PFSK-1 (cell line): ENCODE data around the gene MAP7.

ENCODE experiments used
- FOXP2 ChIP-seq: optimal IDR thresholded peaks from 2 replicates; pipeline ENCODE3; 2011; ENCODE audit warnings: borderline replicate concordance, control low read depth, inconsistent platforms; ENCODE audit not compliant: insufficient read depth; ENCODE audit errors: extremely low read length, extremely low read depth
- POLR2AphosphoS5 ChIP-seq: IDR thresholded peaks from 2 replicates; pipeline ENCODE4 v1.6.1; 2012; ENCODE audit warnings: low read depth, mild to moderate bottlenecking, control low read depth, low read length, moderate library complexity
- REST ChIP-seq, 2 experiments: IDR thresholded peaks; 2 replicates each; pipeline versions ENCODE4 v1.6.1 to v1.8.0; 2011 to 2012; ENCODE audit warnings: low read depth in 2 of 2, low read length in 2 of 2, control low read depth in 1 of 2, inconsistent platforms in 1 of 2, mild to moderate bottlenecking in 1 of 2, moderate library complexity in 1 of 2; ENCODE audit not compliant: insufficient read depth in 1 of 2
- SIN3A ChIP-seq: IDR thresholded peaks from 2 replicates; pipeline ENCODE4 v1.6.1; 2012; ENCODE audit warnings: mild to moderate bottlenecking, low read length, moderate library complexity, borderline replicate concordance; ENCODE audit not compliant: insufficient read depth
- TAF1 ChIP-seq: IDR thresholded peaks from 2 replicates; pipeline ENCODE4 v1.6.1; 2012; ENCODE audit warnings: low read length, control low read depth, borderline replicate concordance; ENCODE audit not compliant: insufficient read depth

MAP7 gene

DNA sequence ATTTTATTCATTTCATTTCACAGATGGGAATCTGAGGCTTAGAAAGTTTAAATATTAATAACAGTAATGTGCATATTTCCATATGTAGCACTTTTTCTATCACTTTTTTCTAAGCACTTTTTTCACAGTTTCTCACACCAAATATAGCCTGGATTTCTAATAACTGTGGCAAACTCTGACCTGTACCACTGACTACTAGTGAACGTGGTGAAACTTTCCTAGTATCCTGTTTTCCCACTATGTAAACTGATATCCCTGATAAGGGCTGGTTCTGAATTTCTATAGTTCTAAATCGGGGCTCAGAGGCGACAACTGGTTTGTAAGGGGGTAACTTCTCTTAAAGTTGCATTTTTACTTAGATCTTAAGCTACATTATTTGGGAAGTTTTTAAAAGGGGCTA, 32.6 kb downstream of the MAP7 start:
- TF ChIP-seq FOXP2 (no peak), TAF1 (no peak), REST (IDR thresholded peaks at IDR 0.05; ENCODE audit: insufficient read depth in 1 of 2, low read depth in 2 of 2, low read length in 2 of 2) (no peak), SIN3A (no peak), POLR2AphosphoS5 (no peak)

- TF ChIP-seq SIN3A, result no peak
- no peak for TF ChIP-seq TAF1
- TF ChIP-seq FOXP2, result no peak
- TF ChIP-seq POLR2AphosphoS5, result no peak
- TF ChIP-seq REST (IDR thresholded peaks at IDR 0.05; ENCODE audit: insufficient read depth in 1 of 2, low read depth in 2 of 2, low read length in 2 of 2), result no peak
Observed at GRCh38 chr6:136517002-136517401, 33.2 kb downstream of the MAP7 start.

- TF ChIP-seq REST (IDR thresholded peaks at IDR 0.05; ENCODE audit: insufficient read depth in 1 of 2, low read depth in 2 of 2, low read length in 2 of 2), result no peak
- TF ChIP-seq POLR2AphosphoS5, result no peak
- TF ChIP-seq TAF1, result no peak
- TF ChIP-seq SIN3A, result no peak
- TF ChIP-seq FOXP2, result no peak
Observed at GRCh38 chr6:136514591-136514990, 35.6 kb downstream of the MAP7 start.

DNA sequence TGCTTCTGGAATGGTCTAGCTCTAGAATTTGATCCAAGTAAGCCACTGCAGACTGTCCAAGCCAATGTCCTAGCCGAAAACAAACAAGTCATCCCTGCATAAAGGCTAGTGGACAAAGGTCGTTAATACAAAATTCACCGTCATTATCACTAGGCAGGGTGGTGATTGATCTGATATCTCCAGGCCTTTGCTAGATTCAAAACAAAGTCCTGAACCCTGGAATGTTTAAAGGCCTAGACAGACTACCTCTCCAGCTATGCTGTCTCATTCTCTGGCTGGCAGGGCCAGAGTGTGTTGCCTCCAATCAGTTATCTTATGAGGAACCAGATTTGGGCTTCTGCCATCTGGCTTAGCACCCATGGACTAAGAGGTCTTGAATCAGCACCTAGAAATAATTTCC, 38.3 kb downstream of the MAP7 start:
- TF ChIP-seq TAF1 (no peak), POLR2AphosphoS5 (no peak), SIN3A (no peak), REST (IDR thresholded peaks at IDR 0.05; ENCODE audit: insufficient read depth in 1 of 2, low read depth in 2 of 2, low read length in 2 of 2) (no peak), FOXP2 (no peak)

GRCh38 chr6:136511397-136511796, 38.8 kb downstream of the MAP7 start:
- no peak for TF ChIP-seq REST (IDR thresholded peaks at IDR 0.05; ENCODE audit: insufficient read depth in 1 of 2, low read depth in 2 of 2, low read length in 2 of 2)
- TF ChIP-seq POLR2AphosphoS5, result no peak
- no peak for TF ChIP-seq FOXP2
- TF ChIP-seq TAF1, result no peak
- TF ChIP-seq SIN3A, result no peak
